ENCODE measurements around the gene THYN1. TPM values are rescaled to one million over a fixed set of nuclear protein-coding genes. Genes with fewer than 3 reads are reported as not detected.

The THYN1 gene
- total RNA-seq, 1 donor from 2014 or later, result 69.6 TPM

DNA sequence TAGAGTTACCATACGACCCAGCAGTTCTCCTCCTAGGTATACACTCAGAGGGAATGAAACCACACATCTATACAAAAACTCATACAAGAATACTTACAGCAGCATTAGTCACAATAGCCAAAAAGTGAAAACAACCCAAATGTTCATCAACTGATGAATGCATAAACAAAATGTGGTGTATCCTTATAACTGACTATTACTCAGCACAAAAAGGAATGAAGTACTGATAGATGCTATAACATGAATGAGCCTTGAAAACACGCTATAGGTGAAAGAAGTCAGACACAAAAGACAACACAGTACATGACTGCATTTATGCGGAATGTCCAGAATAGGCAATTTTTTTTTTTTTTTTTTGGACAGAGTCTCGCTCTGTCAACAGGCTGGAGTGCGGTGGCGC is 52.5 kb downstream of the THYN1 start:
- TF ChIP-seq, protein P1, sequence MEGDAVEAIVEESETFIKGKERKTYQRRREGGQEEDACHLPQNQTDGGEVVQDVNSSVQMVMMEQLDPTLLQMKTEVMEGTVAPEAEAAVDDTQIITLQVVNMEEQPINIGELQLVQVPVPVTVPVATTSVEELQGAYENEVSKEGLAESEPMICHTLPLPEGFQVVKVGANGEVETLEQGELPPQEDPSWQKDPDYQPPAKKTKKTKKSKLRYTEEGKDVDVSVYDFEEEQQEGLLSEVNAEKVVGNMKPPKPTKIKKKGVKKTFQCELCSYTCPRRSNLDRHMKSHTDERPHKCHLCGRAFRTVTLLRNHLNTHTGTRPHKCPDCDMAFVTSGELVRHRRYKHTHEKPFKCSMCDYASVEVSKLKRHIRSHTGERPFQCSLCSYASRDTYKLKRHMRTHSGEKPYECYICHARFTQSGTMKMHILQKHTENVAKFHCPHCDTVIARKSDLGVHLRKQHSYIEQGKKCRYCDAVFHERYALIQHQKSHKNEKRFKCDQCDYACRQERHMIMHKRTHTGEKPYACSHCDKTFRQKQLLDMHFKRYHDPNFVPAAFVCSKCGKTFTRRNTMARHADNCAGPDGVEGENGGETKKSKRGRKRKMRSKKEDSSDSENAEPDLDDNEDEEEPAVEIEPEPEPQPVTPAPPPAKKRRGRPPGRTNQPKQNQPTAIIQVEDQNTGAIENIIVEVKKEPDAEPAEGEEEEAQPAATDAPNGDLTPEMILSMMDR (IDR thresholded peaks at IDR 0.05; ENCODE audit: unreplicated experiment), result no peak
- no peak overlapping the region for H3K4me3 Mint-ChIP-seq (ENCODE audit: low read depth)
- no peak for DNase-seq (ENCODE audit: low spot score, unreplicated experiment)
- no peaks in the 10 kb centered on the region for H3K9me3 Mint-ChIP-seq (ENCODE audit: low read depth)
- H3K36me3 Mint-ChIP-seq (ENCODE audit: insufficient read depth), result peaks cover 32% of the 10 kb centered on the region
- H3K4me1 Mint-ChIP-seq (ENCODE audit: low read depth), result peaks cover 8% of the 10 kb centered on the region
- H3K27me3 Mint-ChIP-seq, result no peaks in the 10 kb centered on the region
- no peak overlapping the region for H3K27ac Mint-ChIP-seq

DNA sequence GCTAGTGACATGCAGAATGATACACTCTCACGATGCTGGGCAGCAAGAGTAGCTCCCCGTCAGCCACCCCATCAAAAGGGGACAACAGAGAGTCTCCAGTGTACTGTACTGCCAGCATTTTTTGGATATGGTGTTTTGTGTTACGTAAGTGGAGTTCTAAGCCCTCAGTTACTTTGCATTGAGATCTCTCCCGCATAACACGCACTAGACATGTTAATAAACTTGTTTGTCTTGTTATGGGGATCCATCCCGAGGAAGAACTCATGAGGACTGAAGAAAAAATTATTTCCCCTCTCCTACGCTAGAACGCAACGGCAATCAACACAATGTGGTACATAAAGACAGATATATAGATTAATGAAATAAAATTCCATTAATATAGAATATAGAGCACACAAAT is 53.6 kb downstream of the THYN1 start:
- H3K9me3 Mint-ChIP-seq (ENCODE audit: low read depth), result no peaks in the 10 kb centered on the region

More for the DNA sequence above, 53.6 kb downstream of the THYN1 start:
- Mint-ChIP-seq H3K4me1 (ENCODE audit: low read depth) (peaks cover 8% of the 10 kb centered on the region), H3K27ac (no peak overlapping the region), H3K36me3 (ENCODE audit: insufficient read depth) (peaks cover 27% of the 10 kb centered on the region), H3K27me3 (no peaks in the 10 kb centered on the region), H3K4me3 (ENCODE audit: low read depth) (no peak overlapping the region)
- no peak for DNase-seq (ENCODE audit: low spot score, unreplicated experiment)
- TF ChIP-seq, protein P1 (IDR thresholded peaks at IDR 0.05; ENCODE audit: unreplicated experiment), result no peak

Other genes with a start within 250 kb of the THYN1 start
- gene JAM3, start 184.3 kb downstream of the THYN1 start, total RNA-seq, result 37.0 and 37.6 TPM in 2 replicates
- gene NCAPD3, start 29.4 kb downstream of the THYN1 start, total RNA-seq, result 30.0 and 30.9 TPM in 2 replicates
- gene VPS26B, start 28.7 kb downstream of the THYN1 start, total RNA-seq, result 39.5 and 39.6 TPM in 2 replicates
- 35.9 and 37.6 TPM in 2 replicates for gene ACAD8, start 216 bp upstream of the THYN1 start, total RNA-seq
- not detected in 2 replicates for gene GLB1L3, start 23.0 kb upstream of the THYN1 start, total RNA-seq
- 11.7 and 11.9 TPM in 2 replicates for gene GLB1L2, start 78.6 kb upstream of the THYN1 start, total RNA-seq
- 5.1 and 6.3 TPM in 2 replicates for gene B3GAT1, start 158.9 kb upstream of the THYN1 start, total RNA-seq